Measurements from ENCODE around the gene MGAT4A. TPM values are rescaled to one million over a fixed set of nuclear protein-coding genes. Genes with fewer than 3 reads are reported as not detected.
"Not testable (repeated sequence)": the region's sequence is repeated elsewhere in the genome, so short reads cannot be mapped to it uniquely, and the experiment has no call there.

The MGAT4A gene
- total and polyA plus RNA-seq, 9 donors = 3.9 to 14.7 (median 12.6) TPM

GRCh38 chr2:98604547-98604946 is 126.4 kb downstream of the MGAT4A start:
- intact Hi-C loops (cut with DNase I) = loop anchor here in 1 of 4 donors (10.0 kb wide), 1 partner anchor 150 kb away; no protein-coding TSS in a partner anchor
- no peak for DNase-seq

GRCh38 chr2:98601532-98602132 is 129.3 kb downstream of the MGAT4A start:
- WGBS, 3 donors = 58 to 69% (median 59%) methylated on average over 3 of the region's 3 CpGs
- peaks cover 3% of the 10 kb centered on the region for H3K4me1 ChIP-seq (ENCODE audit: insufficient read depth)
- no peaks in the 10 kb centered on the region for H3K9me3 ChIP-seq
- no peak for TF ChIP-seq EP300 (IDR thresholded peaks at IDR 0.05)
- TF ChIP-seq POLR2A (IDR thresholded peaks at IDR 0.05) = no peak
- TF ChIP-seq CTCF (IDR thresholded peaks at IDR 0.05) = no peak
- intact Hi-C loops (cut with DNase I) = loop anchor here in 1 of 4 donors (10.0 kb wide), 1 partner anchor 147 kb away; no protein-coding TSS in a partner anchor
- DNase-seq = no peak
- H3K27ac ChIP-seq = no peak overlapping the region
- H3K27me3 ChIP-seq = no peaks in the 10 kb centered on the region
- no peaks in the 10 kb centered on the region for H3K36me3 ChIP-seq
- H3K4me3 ChIP-seq = no peak overlapping the region

More at GRCh38 chr2:98604547-98604946, 126.4 kb downstream of the MGAT4A start:
- H3K27ac ChIP-seq = no peak overlapping the region
- WGBS, 3 donors = 82 to 88% (median 87%) methylated on average over 2 of the region's 2 CpGs
- no peaks in the 10 kb centered on the region for H3K27me3 ChIP-seq
- H3K4me3 ChIP-seq = no peak overlapping the region
- H3K4me1 ChIP-seq (ENCODE audit: insufficient read depth) = peaks cover 15% of the 10 kb centered on the region
- H3K36me3 ChIP-seq = no peaks in the 10 kb centered on the region
- H3K9me3 ChIP-seq = no peaks in the 10 kb centered on the region
- TF ChIP-seq POLR2A (IDR thresholded peaks at IDR 0.05) (no peak), CTCF (IDR thresholded peaks at IDR 0.05) (no peak), EP300 (IDR thresholded peaks at IDR 0.05) (no peak)

GRCh38 chr2:98598781-98599428 is 132.0 kb downstream of the MGAT4A start:
- no peaks in the 10 kb centered on the region for H3K27me3 ChIP-seq
- no peak overlapping the region for H3K4me3 ChIP-seq
- DNase-seq = no peak
- intact Hi-C loops (cut with DNase I) = no loop called here
- 92 to 97% (median 93%) methylated on average over 1 of the region's 1 CpG for WGBS, 3 donors
- no peak overlapping the region for H3K27ac ChIP-seq
- no peaks in the 10 kb centered on the region for H3K4me1 ChIP-seq (ENCODE audit: insufficient read depth)
- H3K9me3 ChIP-seq = no peaks in the 10 kb centered on the region
- TF ChIP-seq CTCF (IDR thresholded peaks at IDR 0.05) (no peak), POLR2A (IDR thresholded peaks at IDR 0.05) (no peak), EP300 (IDR thresholded peaks at IDR 0.05) (no peak)
- no peaks in the 10 kb centered on the region for H3K36me3 ChIP-seq

- H3K4me1 ChIP-seq (ENCODE audit: insufficient read depth); H3K27me3 ChIP-seq; DNase-seq; H3K4me3 ChIP-seq; intact Hi-C loops (cut with DNase I); H3K9me3 ChIP-seq; H3K27ac ChIP-seq; H3K36me3 ChIP-seq: not testable (repeated sequence)
- 95 to 98% (median 96%) methylated on average over 2 to 4 of the region's 4 CpGs for WGBS, 3 donors
Observed at GRCh38 chr2:98594665-98595064, 136.3 kb downstream of the MGAT4A start.

GRCh38 chr2:98592565-98592964 is 138.4 kb downstream of the MGAT4A start:
- Histone ChIP-seq H3K27ac (no peak overlapping the region), H3K9me3 (no peaks in the 10 kb centered on the region), H3K4me1 (ENCODE audit: insufficient read depth) (no peaks in the 10 kb centered on the region), H3K4me3 (no peak overlapping the region), H3K36me3 (no peaks in the 10 kb centered on the region), H3K27me3 (no peaks in the 10 kb centered on the region)
- WGBS, 3 donors = 94 to 96% (median 95%) methylated on average over 8 of the region's 8 CpGs
- no peak for TF ChIP-seq CTCF (IDR thresholded peaks at IDR 0.05)
- no peak for TF ChIP-seq POLR2A (IDR thresholded peaks at IDR 0.05)
- TF ChIP-seq EP300 (IDR thresholded peaks at IDR 0.05) = no peak
- DNase-seq = no peak
- intact Hi-C loops (cut with DNase I) = no loop called here
